ENCODE results near the gene TBC1D10A. TPM values are rescaled to one million over a fixed set of nuclear protein-coding genes. Genes with fewer than 3 reads are reported as not detected.

The TBC1D10A gene
- total RNA-seq, 1 experiment from 2014 or later: 12.6 TPM

DNA sequence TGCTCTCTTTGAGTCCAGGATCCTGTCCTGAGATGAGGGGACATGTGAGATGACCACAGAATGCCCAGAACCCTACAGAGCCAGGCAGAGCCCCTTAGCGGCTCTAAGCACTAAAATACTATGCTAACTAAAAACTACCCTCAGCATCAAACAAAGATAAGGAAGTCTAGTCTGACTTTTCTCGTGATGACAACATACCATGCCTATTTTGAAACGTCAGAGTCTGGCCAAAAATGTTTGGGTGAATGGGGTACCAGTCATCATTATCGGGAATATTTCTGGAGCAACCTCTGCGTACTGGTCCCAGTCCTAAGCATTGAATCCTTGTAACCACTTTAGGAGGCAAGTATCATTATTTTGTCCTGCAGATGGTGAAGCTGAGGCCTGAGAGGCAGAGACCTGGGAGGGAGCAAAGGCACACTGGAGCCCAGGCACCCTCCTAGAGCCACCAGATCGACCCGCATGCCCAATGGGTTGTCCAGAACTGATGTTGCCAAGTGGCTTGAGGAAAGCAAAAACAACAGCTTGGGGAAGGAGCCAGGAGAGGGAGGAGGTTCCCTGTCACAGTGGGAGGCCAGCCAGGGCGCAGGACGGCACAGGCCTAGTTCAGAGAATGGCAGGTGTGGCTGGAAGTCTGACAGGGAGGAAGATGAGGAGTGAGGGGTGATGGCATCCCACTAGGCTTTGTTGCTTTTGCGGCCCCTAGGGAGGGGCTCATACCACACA, 52.9 kb downstream of the TBC1D10A start:
- Histone ChIP-seq H3K4me1 (ENCODE audit: insufficient read depth, low read length) (peaks cover 6% of the 10 kb centered on the region; the same call in 1 of the 2 replicates), H3K4me2 (ENCODE audit: low read length) (no peak overlapping the region), H3K9ac (ENCODE audit: low read length) (no peak overlapping the region), H4K20me1 (ENCODE audit: low read length) (no peaks in the 10 kb centered on the region), H3K79me2 (ENCODE audit: low read length) (no peaks in the 10 kb centered on the region), H3K4me3 (ENCODE audit: low read length) (no peak overlapping the region), H2AFZ (ENCODE audit: low read length) (no peak overlapping the region), H3K27ac (ENCODE audit: low read length) (no peak overlapping the region), H3K9me3 (ENCODE audit: low read length) (no peaks in the 10 kb centered on the region), H3K36me3 (ENCODE audit: low read depth, low read length) (no peaks in the 10 kb centered on the region), H3F3A (ENCODE audit: low read length, unreplicated experiment) (no peaks in the 10 kb centered on the region), H3K9me2 (replicated peaks; ENCODE audit: low read length) (no peaks in the 10 kb centered on the region), H3K27me3 (ENCODE audit: low read length) (no peaks in the 10 kb centered on the region)
- DNase-seq (no peak), ATAC-seq (no peak)
- no TSS peak for BruUV-seq (replicated peaks)
- CTCF ChIA-PET: no interaction called here
- intact Hi-C loops (cut with micrococcal nuclease): no loop called here
- TF ChIP-seq EZH2 (IDR thresholded peaks at IDR 0.05; ENCODE audit: low read length, unreplicated experiment) (no peak), CTCF (conservative IDR thresholded peaks at IDR 0.05; ENCODE audit: low read depth, low read length) (no peak), EZH2phosphoT487 (IDR thresholded peaks at IDR 0.05; ENCODE audit: borderline replicate concordance, low read length) (no peak)
- POLR2A ChIA-PET (ENCODE audit: unreplicated experiment): no interaction called here

DNA sequence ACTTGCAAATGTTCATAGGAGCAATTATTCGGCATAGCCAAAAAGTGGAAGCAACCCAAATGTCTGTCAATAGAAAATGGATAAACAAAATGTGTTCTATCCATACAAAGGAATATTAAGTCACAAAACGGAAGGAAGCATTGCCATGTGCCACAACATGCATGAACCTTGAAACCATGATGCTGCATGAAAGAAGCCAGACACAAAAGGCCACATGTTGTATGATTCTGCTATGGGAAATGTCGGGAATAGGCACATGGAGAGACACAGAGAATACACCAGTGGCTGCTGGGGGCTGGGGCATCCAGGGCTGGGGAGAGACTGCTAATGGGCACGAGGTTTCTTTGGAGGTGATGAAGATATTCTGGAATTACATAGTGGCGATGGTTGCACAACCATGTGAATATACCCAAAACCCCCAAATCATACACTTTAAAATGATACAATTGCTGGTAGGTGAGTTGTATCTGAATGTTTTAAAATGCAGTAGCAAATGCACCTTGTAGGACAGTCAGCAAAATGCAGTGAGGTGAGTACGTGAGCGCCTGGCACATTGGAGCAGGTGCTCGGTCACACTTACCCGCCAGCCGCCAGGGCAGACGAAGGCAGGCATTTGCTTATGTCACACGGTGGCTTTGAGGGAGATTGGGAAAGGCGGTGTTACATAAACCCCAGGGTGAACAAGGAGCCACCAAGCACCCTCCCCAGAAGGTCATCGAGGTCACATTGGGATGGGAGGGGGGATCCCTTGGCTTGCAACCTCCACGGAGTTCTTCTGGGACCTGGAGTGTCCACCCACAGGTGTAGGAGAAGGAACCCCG, 53.8 kb downstream of the TBC1D10A start:
- POLR2A ChIA-PET (ENCODE audit: unreplicated experiment): no interaction called here
- Histone ChIP-seq H3K36me3 (ENCODE audit: low read depth, low read length) (no peaks in the 10 kb centered on the region), H3K27ac (ENCODE audit: low read length) (no peak overlapping the region), H3K4me1 (ENCODE audit: insufficient read depth, low read length) (peaks cover 5% of the 10 kb centered on the region; the same call in 1 of the 2 replicates), H3K9me2 (replicated peaks; ENCODE audit: low read length) (no peaks in the 10 kb centered on the region), H2AFZ (ENCODE audit: low read length) (no peak overlapping the region), H3K4me3 (ENCODE audit: low read length) (no peak overlapping the region), H4K20me1 (ENCODE audit: low read length) (no peaks in the 10 kb centered on the region), H3K4me2 (ENCODE audit: low read length) (no peak overlapping the region), H3K9me3 (ENCODE audit: low read length) (no peaks in the 10 kb centered on the region), H3K27me3 (ENCODE audit: low read length) (no peaks in the 10 kb centered on the region), H3K79me2 (ENCODE audit: low read length) (no peaks in the 10 kb centered on the region), H3K9ac (ENCODE audit: low read length) (no peak overlapping the region), H3F3A (ENCODE audit: low read length, unreplicated experiment) (no peaks in the 10 kb centered on the region)
- BruUV-seq (replicated peaks): no TSS peak
- DNase-seq (no peak), ATAC-seq (no peak)
- CTCF ChIA-PET: no interaction called here
- TF ChIP-seq CTCF (conservative IDR thresholded peaks at IDR 0.05; ENCODE audit: low read depth, low read length): no peak
- no peak for TF ChIP-seq EZH2phosphoT487 (IDR thresholded peaks at IDR 0.05; ENCODE audit: borderline replicate concordance, low read length)
- TF ChIP-seq EZH2 (IDR thresholded peaks at IDR 0.05; ENCODE audit: low read length, unreplicated experiment): no peak
- intact Hi-C loops (cut with micrococcal nuclease): no loop called here

GRCh38 chr22:30270832-30271231, 55.9 kb downstream of the TBC1D10A start:
- Histone ChIP-seq H3K9me3 (ENCODE audit: low read length) (no peaks in the 10 kb centered on the region), H2AFZ (ENCODE audit: low read length) (no peak overlapping the region), H3K9me2 (replicated peaks; ENCODE audit: low read length) (no peaks in the 10 kb centered on the region), H3K36me3 (ENCODE audit: low read depth, low read length) (no peaks in the 10 kb centered on the region), H3K27me3 (ENCODE audit: low read length) (no peaks in the 10 kb centered on the region), H3K4me2 (ENCODE audit: low read length) (no peak overlapping the region), H3K4me1 (ENCODE audit: insufficient read depth, low read length) (no peaks in the 10 kb centered on the region), H3F3A (ENCODE audit: low read length, unreplicated experiment) (no peaks in the 10 kb centered on the region), H3K4me3 (ENCODE audit: low read length) (no peak overlapping the region), H3K27ac (ENCODE audit: low read length) (no peak overlapping the region), H3K79me2 (ENCODE audit: low read length) (no peaks in the 10 kb centered on the region), H3K9ac (ENCODE audit: low read length) (no peak overlapping the region), H4K20me1 (ENCODE audit: low read length) (no peaks in the 10 kb centered on the region)
- TF ChIP-seq EZH2phosphoT487 (IDR thresholded peaks at IDR 0.05; ENCODE audit: borderline replicate concordance, low read length) (no peak), CTCF (conservative IDR thresholded peaks at IDR 0.05; ENCODE audit: low read depth, low read length) (no peak), EZH2 (IDR thresholded peaks at IDR 0.05; ENCODE audit: low read length, unreplicated experiment) (no peak)
- DNase-seq (no peak), ATAC-seq (no peak)
- no TSS peak for BruUV-seq (replicated peaks)
- POLR2A ChIA-PET (ENCODE audit: unreplicated experiment): no interaction called here
- CTCF ChIA-PET: no interaction called here
- intact Hi-C loops (cut with micrococcal nuclease): no loop called here

All from PC-3 (cell line).